ENCODE measurements around the gene STEEP1.
A peak's percentile ranks its signal among the peaks of the same experiment; 100 is the strongest.

DNA sequence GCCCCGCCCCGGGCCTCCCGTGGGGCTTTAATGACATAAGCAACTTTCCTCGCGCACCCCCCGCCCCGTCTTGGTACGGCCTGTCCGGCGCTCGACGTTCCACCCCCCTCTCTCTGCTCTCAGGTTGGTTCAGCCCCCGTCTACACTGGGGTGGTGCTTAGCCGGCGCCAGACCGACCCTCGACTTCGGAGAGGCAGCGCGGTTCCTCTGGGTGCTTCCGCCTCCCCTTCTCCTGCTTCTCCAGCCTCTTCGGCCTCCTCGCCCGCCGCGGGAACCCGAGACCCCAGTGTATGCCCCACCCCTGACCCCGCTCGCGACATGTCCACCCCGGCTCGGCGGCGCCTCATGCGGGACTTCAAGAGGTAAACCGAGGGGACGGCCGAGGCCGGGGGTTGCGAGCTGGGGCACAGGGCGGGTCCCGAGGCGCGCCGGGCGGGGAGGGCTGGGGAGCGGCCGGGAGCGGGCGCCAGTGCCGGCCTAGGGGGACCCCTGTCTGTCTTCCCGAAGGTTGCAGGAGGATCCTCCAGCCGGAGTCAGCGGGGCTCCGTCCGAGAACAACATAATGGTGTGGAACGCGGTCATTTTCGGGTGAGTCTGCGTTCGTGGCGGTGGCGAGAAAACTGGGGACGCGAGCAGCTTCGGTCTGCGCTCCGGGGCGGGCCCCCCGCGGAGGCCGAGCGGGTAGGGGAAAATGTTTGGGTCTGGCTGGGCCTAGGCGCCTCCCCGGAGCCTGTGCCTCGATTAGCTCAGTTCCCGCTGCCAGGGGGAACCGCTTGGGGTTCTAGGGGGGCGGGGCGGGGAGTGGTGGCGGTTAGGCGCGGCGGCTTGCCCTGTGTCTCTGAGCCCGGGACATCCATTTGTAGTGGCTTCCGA is 9.4 kb upstream of the STEEP1 start, which contains the start of gene UBE2A:
- peak; percentile 85 for TF ChIP-seq POLR2A (IDR thresholded peaks at IDR 0.05)
- TF ChIP-seq, protein P1, sequence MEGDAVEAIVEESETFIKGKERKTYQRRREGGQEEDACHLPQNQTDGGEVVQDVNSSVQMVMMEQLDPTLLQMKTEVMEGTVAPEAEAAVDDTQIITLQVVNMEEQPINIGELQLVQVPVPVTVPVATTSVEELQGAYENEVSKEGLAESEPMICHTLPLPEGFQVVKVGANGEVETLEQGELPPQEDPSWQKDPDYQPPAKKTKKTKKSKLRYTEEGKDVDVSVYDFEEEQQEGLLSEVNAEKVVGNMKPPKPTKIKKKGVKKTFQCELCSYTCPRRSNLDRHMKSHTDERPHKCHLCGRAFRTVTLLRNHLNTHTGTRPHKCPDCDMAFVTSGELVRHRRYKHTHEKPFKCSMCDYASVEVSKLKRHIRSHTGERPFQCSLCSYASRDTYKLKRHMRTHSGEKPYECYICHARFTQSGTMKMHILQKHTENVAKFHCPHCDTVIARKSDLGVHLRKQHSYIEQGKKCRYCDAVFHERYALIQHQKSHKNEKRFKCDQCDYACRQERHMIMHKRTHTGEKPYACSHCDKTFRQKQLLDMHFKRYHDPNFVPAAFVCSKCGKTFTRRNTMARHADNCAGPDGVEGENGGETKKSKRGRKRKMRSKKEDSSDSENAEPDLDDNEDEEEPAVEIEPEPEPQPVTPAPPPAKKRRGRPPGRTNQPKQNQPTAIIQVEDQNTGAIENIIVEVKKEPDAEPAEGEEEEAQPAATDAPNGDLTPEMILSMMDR (IDR thresholded peaks at IDR 0.05) = peak; percentile 9 to 28 (median 24)

Data from right lobe of liver (tissue), 4 donors.